Diencephalon (tissue), 1 donor: ENCODE results near the gene SLC51A. TPM values are rescaled to one million over a fixed set of nuclear protein-coding genes. Genes with fewer than 3 reads are reported as not detected.

ENCODE experiments used
- small RNA-seq: library from RNA; depleted of rRNA; stranded (forward); fragments of <200 nt; gene quantifications from one replicate; pipeline ENCODE3, GENCODE V24; 2014
- total RNA-seq: library from RNA; depleted of rRNA; stranded (reverse); fragments of >200 nt; gene quantifications from one replicate; pipeline ENCODE4 v1.2.3, GENCODE V29; 2014

Gene SLC51A
- not detected for total RNA-seq

GRCh38 chr3:196216089-196216564, at the start of gene SLC51A:
TSS of gene SLC51A (plus strand) at chr3:196216534. CDS start at chr3:196216713, 179 bp downstream.

GRCh38 chr3:196210673-196211556, 5.4 kb upstream of the SLC51A start, which contains the start of gene ZDHHC19:
TSS of gene ZDHHC19 (minus strand) at chr3:196211400. CDS start at chr3:196211315, 85 bp downstream.

Small RNA genes within 50 kb of the gene (small RNA-seq; reads per million reads assigned to genes)
- not detected for gene RF00019

Other genes starting within 250 kb of the SLC51A start
- gene TFRC, start 134.4 kb upstream of the SLC51A start, total RNA-seq = 164 TPM
- not detected for gene ZDHHC19, start 5.1 kb upstream of the SLC51A start, total RNA-seq
- 35.8 TPM for gene PCYT1A, start 71.2 kb downstream of the SLC51A start, total RNA-seq
- gene DYNLT2B, start 101.7 kb downstream of the SLC51A start, total RNA-seq = 41.8 TPM
- gene TM4SF19, start 121.9 kb downstream of the SLC51A start, total RNA-seq = not detected
- 42.4 TPM for gene UBXN7, start 215.9 kb downstream of the SLC51A start, total RNA-seq